IMR-90 (cell line): ENCODE data around the gene DAAM2. TPM values are rescaled to one million over a fixed set of nuclear protein-coding genes. Genes with fewer than 3 reads are reported as not detected.

Source experiments
- ATAC-seq: fragments of 200-7000 bp; cut with Tn5 transposase; 2 replicates; pipeline ENCODE4 v1.9.1; 2020; ENCODE audit warnings: low read depth, mild to moderate bottlenecking, moderate library complexity
- BruUV-seq: library from RNA; stranded (reverse); fragments of 400-500 nt; replicated peaks from 2 replicates; lab custom pipeline; 2021; lab: Mats Ljungman, UMichigan
- CTCF ChIA-PET: fragments of 300-600 bp; formaldehyde crosslinking; extraction: SDS; loops from one replicate; lab custom pipeline; 2021; ENCODE audit warnings: antibody characterized with exemption; lab: Yijun Ruan, JAX
- POLR2A ChIA-PET: fragments of 300-600 bp; sonication (Branson Sonifier 250); formaldehyde crosslinking; loops from one replicate; lab custom pipeline; 2022; ENCODE audit warnings: antibody characterized with exemption; ENCODE audit not compliant: unreplicated experiment; lab: Charles Lee
- DNase-seq: peaks from one replicate; pipeline ENCODE4 v3.0.0; 2013
- H2AFZ ChIP-seq: replicated peaks from 2 replicates; pipeline ENCODE3; 2013; ENCODE audit warnings: low read length, mild to moderate bottlenecking; ENCODE audit not compliant: poor library complexity
- H2AK5ac ChIP-seq: 2 replicates; pipeline ENCODE4 v1.6.1; 2013; ENCODE audit warnings: low read depth, low read length, inconsistent platforms
- H2AK9ac ChIP-seq: replicated peaks from 2 replicates; pipeline ENCODE3; 2013; ENCODE audit warnings: mild to moderate bottlenecking, low read depth, low read length, moderate library complexity; ENCODE audit not compliant: poor library complexity
- H2BK120ac ChIP-seq: 2 replicates; pipeline ENCODE4 v1.6.1; 2013; ENCODE audit warnings: low read depth, low read length, inconsistent platforms
- H2BK15ac ChIP-seq: 3 replicates; pipeline ENCODE4 v1.6.1; 2013; ENCODE audit warnings: low read depth, low read length, inconsistent platforms
- H2BK20ac ChIP-seq: 2 replicates; pipeline ENCODE4 v1.6.1; 2013; ENCODE audit warnings: low read depth, mild to moderate bottlenecking, inconsistent platforms, low read length, moderate library complexity
- H2BK5ac ChIP-seq: 2 replicates; pipeline ENCODE4 v1.6.1; 2013; ENCODE audit warnings: mild to moderate bottlenecking, low read depth, low read length, inconsistent platforms; ENCODE audit not compliant: poor library complexity, severe bottlenecking
- H3K14ac ChIP-seq: replicated peaks from 2 replicates; pipeline ENCODE4 v1.6.1; 2013; ENCODE audit warnings: low read depth, low read length, inconsistent platforms
- H3K18ac ChIP-seq: 2 replicates; pipeline ENCODE4 v1.6.1; 2013; ENCODE audit warnings: low read depth, low read length, control low read depth
- H3K23ac ChIP-seq: 2 replicates; pipeline ENCODE4 v1.6.1; 2013; ENCODE audit warnings: low read depth, low read length, inconsistent platforms
- H3K27ac ChIP-seq: 2 replicates; pipeline ENCODE4 v1.5.1; 2013; ENCODE audit warnings: mild to moderate bottlenecking, control low read depth, low read length; ENCODE audit not compliant: insufficient read depth
- H3K27me3 ChIP-seq: 2 replicates; pipeline ENCODE4 v1.6.1; 2013; ENCODE audit warnings: low read length; ENCODE audit not compliant: control insufficient read depth, insufficient read depth
- H3K36me3 ChIP-seq: 2 replicates; pipeline ENCODE4 v1.6.1; 2013; ENCODE audit warnings: low read length, mixed read lengths; ENCODE audit not compliant: control insufficient read depth, insufficient read depth
- H3K4ac ChIP-seq: 2 replicates; pipeline ENCODE4 v1.6.1; 2013; ENCODE audit warnings: low read depth, low read length, inconsistent platforms
- H3K4me1 ChIP-seq: 2 replicates; pipeline ENCODE4 v1.6.1; 2013; ENCODE audit warnings: low read length, mixed read lengths; ENCODE audit not compliant: control insufficient read depth, insufficient read depth
- H3K4me2 ChIP-seq: 2 replicates; pipeline ENCODE4 v1.6.1; 2013; ENCODE audit warnings: low read depth, mild to moderate bottlenecking, control low read depth, low read length, moderate library complexity
- H3K4me3 ChIP-seq: 2 replicates; pipeline ENCODE4 v1.5.1; 2013; ENCODE audit warnings: low read depth, mild to moderate bottlenecking, control low read depth, low read length, moderate library complexity; ENCODE audit not compliant: insufficient read depth
- H3K56ac ChIP-seq: 2 replicates; pipeline ENCODE4 v1.6.1; 2013; ENCODE audit warnings: low read length, inconsistent platforms; ENCODE audit not compliant: insufficient read depth; ENCODE audit errors: extremely low read depth
- H3K79me1 ChIP-seq, 2 experiments: 2 replicates each; pipeline ENCODE4 v1.6.1; 2013; ENCODE audit warnings: low read length in 2 of 2, inconsistent platforms in 1 of 2, low read depth in 1 of 2
- H3K9ac ChIP-seq: 2 replicates; pipeline ENCODE4 v1.6.1; 2013; ENCODE audit warnings: low read depth, low read length, control low read depth
- H3K9me1 ChIP-seq: 2 replicates; pipeline ENCODE4 v1.6.1; 2013; ENCODE audit warnings: low read length, inconsistent platforms; ENCODE audit not compliant: insufficient read depth
- H3K9me3 ChIP-seq: 2 replicates; pipeline ENCODE4 v1.6.1; 2013; ENCODE audit warnings: low read length; ENCODE audit not compliant: control insufficient read depth, insufficient read depth
- H4K20me1 ChIP-seq: 2 replicates; pipeline ENCODE4 v1.6.1; 2013; ENCODE audit warnings: low read length, inconsistent platforms; ENCODE audit not compliant: insufficient read depth
- H4K5ac ChIP-seq: 2 replicates; pipeline ENCODE4 v1.6.1; 2013; ENCODE audit warnings: mild to moderate bottlenecking, low read depth, low read length, control low read depth
- H4K8ac ChIP-seq, 2 experiments: 2 replicates each; pipeline ENCODE4 v1.6.1; 2013; ENCODE audit warnings: low read depth in 2 of 2, low read length in 2 of 2, control low read depth in 1 of 2, inconsistent platforms in 1 of 2
- H4K91ac ChIP-seq: 2 replicates; pipeline ENCODE4 v1.6.1; 2013; ENCODE audit warnings: low read depth, low read length, inconsistent platforms; ENCODE audit not compliant: insufficient read depth
- BHLHE40 ChIP-seq: fragments of 150-350 bp; IDR thresholded peaks from 2 replicates; pipeline ENCODE4 v1.6.1; 2016; ENCODE audit warnings: mild to moderate bottlenecking, low read depth, low read length
- CEBPB ChIP-seq: IDR thresholded peaks from 2 replicates; pipeline ENCODE4 v1.6.1; 2012; ENCODE audit warnings: low read depth, low read length, improper control_type of control experiment
- CTCF ChIP-seq: conservative IDR thresholded peaks from 2 replicates; pipeline ENCODE4 v1.5.1; 2012; ENCODE audit warnings: mild to moderate bottlenecking, low read depth, low read length, improper control_type of control experiment
- FOS ChIP-seq: fragments of 150-350 bp; IDR thresholded peaks from 2 replicates; pipeline ENCODE4 v1.6.1; 2016; ENCODE audit warnings: low read depth, low read length
- MAFK ChIP-seq: IDR thresholded peaks from 2 replicates; pipeline ENCODE4 v1.6.1; 2012; ENCODE audit warnings: low read depth, low read length, improper control_type of control experiment
- MAZ ChIP-seq: IDR thresholded peaks from 2 replicates; pipeline ENCODE4 v1.6.1; 2012; ENCODE audit warnings: low read depth, mild to moderate bottlenecking, low read length, improper control_type of control experiment, moderate library complexity, borderline replicate concordance
- MXI1 ChIP-seq: IDR thresholded peaks from 2 replicates; pipeline ENCODE4 v1.6.1; 2012; ENCODE audit warnings: low read depth, mild to moderate bottlenecking, low read length, moderate library complexity, borderline replicate concordance
- NFE2L2 ChIP-seq: fragments of 150-350 bp; IDR thresholded peaks from 2 replicates; pipeline ENCODE4 v1.6.1; 2016; ENCODE audit warnings: low read depth, mild to moderate bottlenecking, low read length
- POLR2A ChIP-seq: IDR thresholded peaks from 2 replicates; pipeline ENCODE4 v1.6.1; 2012; ENCODE audit warnings: mild to moderate bottlenecking, low read depth, low read length
- RAD21 ChIP-seq: IDR thresholded peaks from 2 replicates; pipeline ENCODE4 v1.6.1; 2012; ENCODE audit warnings: low read length, improper control_type of control experiment
- RCOR1 ChIP-seq: IDR thresholded peaks from 2 replicates; pipeline ENCODE4 v1.6.1; 2012; ENCODE audit warnings: mild to moderate bottlenecking, low read length, improper control_type of control experiment; ENCODE audit not compliant: insufficient replicate concordance
- RFX5 ChIP-seq: IDR thresholded peaks from 2 replicates; pipeline ENCODE4 v1.8.0; 2012; ENCODE audit warnings: low read depth, mild to moderate bottlenecking, low read length, moderate library complexity
- SMC3 ChIP-seq: fragments of 150-350 bp; IDR thresholded peaks from 2 replicates; pipeline ENCODE4 v1.6.1; 2016; ENCODE audit warnings: low read depth, mild to moderate bottlenecking, antibody characterized with exemption, low read length, moderate library complexity
- USF2 ChIP-seq: fragments of 150-350 bp; IDR thresholded peaks from 2 replicates; pipeline ENCODE4 v1.6.1; 2017; ENCODE audit warnings: mild to moderate bottlenecking, antibody characterized with exemption, low read length, low read depth
- WGBS, 2 experiments: methylation state at CpG; one replicate each; pipeline versions ENCODE4 v1.1.5 to v1.1.7; 2013; ENCODE audit warnings: missing lambda C conversion rate in 2 of 2; ENCODE audit not compliant: insufficient read length in 1 of 2; ENCODE audit errors: extremely low coverage in 2 of 2; 5-methylcytosine and 5-hydroxymethylcytosine counted together
- dilution Hi-C: fragments of 300-500 bp; cut with HindIII; formaldehyde crosslinking; loops from one replicate; pipeline ENCODE4 v1.14.3; 2018; ENCODE audit warnings: low sequenced_read_pairs; ENCODE audit not compliant: unreplicated experiment
- in situ Hi-C: fragments of 300-500 bp; cut with MboI; formaldehyde crosslinking; loops from 3 replicates; pipeline ENCODE4 v1.14.3; 2019; ENCODE audit warnings: low sequenced_read_pairs, inconsistent platforms, mixed read lengths
- intact Hi-C: fragments of 100-400 bp; cut with micrococcal nuclease; formaldehyde crosslinking; loops from 2 replicates; pipeline ENCODE4 v1.10.0; 2022
- polyA plus RNA-seq, 3 experiments: library from polyadenylated mRNA; depleted of rRNA; stranded (reverse); fragments of >200 nt; gene quantifications; 2 replicates each; pipeline ENCODE4 v1.2.3, GENCODE V29; 2012; ENCODE audit warnings: low replicate concordance in 1 of 3
- total RNA-seq: library from RNA; depleted of rRNA; stranded (reverse); fragments of >200 nt; gene quantifications from 2 replicates; pipeline ENCODE4 v1.2.3, GENCODE V29; 2012
- TF ChIP-seq, protein P1 (sequence below): fragments of 150-350 bp; IDR thresholded peaks from 2 replicates; pipeline ENCODE4 v1.6.1; 2016; ENCODE audit warnings: low read depth, mild to moderate bottlenecking, low read length, moderate library complexity, borderline replicate concordance

Gene DAAM2
- total and polyA plus RNA-seq, 2 of the 4 experiments (the other 2 are of a cell fraction), result 11.2 to 12.9 TPM

- Histone ChIP-seq H4K91ac (no peak overlapping the region), H3K23ac (no peak overlapping the region), H2BK15ac (no peak overlapping the region), H2AFZ (no peak overlapping the region), H3K36me3 (no peaks in the 10 kb centered on the region), H3K9ac (no peak overlapping the region), H3K56ac (no peak overlapping the region), H3K9me3 (no peaks in the 10 kb centered on the region), H3K4ac (no peak overlapping the region), H2AK9ac (no peak overlapping the region), H3K27me3 (peaks cover 12% of the 10 kb centered on the region), H4K20me1 (no peaks in the 10 kb centered on the region; the same call in 1 of the 2 replicates), H4K8ac (no peak overlapping the region), H4K5ac (no peak overlapping the region), H3K14ac (no peak overlapping the region), H2AK5ac (no peak overlapping the region), H3K4me2 (no peak overlapping the region), H3K4me1 (peaks cover 4% of the 10 kb centered on the region; the same call in 1 of the 2 replicates), H3K18ac (no peak overlapping the region), H3K79me1 (no peaks in the 10 kb centered on the region), H3K4me3 (no peak overlapping the region), H3K27ac (no peak overlapping the region), H2BK20ac (no peak overlapping the region), H3K9me1 (no peaks in the 10 kb centered on the region), H2BK120ac (no peak overlapping the region), H2BK5ac (no peak overlapping the region)
- dilution Hi-C loops (no loop called here), in situ Hi-C loops (no loop called here), intact Hi-C loops (no loop called here)
- POLR2A ChIA-PET, result no interaction called here
- CTCF ChIA-PET, result no interaction called here
- DNase-seq (no peak), ATAC-seq (no peak)
- BruUV-seq, result no TSS peak
- 100% methylated on average over 1 of the region's 4 CpGs; no CpG with 5 or more reads in 1 of the 2 experiments for WGBS, 2 experiments
- TF ChIP-seq, protein P1, sequence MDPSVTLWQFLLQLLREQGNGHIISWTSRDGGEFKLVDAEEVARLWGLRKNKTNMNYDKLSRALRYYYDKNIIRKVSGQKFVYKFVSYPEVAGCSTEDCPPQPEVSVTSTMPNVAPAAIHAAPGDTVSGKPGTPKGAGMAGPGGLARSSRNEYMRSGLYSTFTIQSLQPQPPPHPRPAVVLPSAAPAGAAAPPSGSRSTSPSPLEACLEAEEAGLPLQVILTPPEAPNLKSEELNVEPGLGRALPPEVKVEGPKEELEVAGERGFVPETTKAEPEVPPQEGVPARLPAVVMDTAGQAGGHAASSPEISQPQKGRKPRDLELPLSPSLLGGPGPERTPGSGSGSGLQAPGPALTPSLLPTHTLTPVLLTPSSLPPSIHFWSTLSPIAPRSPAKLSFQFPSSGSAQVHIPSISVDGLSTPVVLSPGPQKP, result no peak
- TF ChIP-seq POLR2A (no peak), MAFK (no peak), USF2 (no peak), MXI1 (no peak), FOS (no peak), RCOR1 (no peak), NFE2L2 (no peak), CTCF (no peak), SMC3 (no peak), BHLHE40 (no peak), MAZ (no peak), RFX5 (no peak), RAD21 (no peak), CEBPB (no peak)
Measured at GRCh38 chr6:39941820-39942219, 149.6 kb downstream of the DAAM2 start.
